ENCODE data around the gene OVOL2. TPM values are rescaled to one million over a fixed set of nuclear protein-coding genes. Genes with fewer than 3 reads are reported as not detected.

The OVOL2 gene
- not detected in 2 replicates for total RNA-seq

DNA sequence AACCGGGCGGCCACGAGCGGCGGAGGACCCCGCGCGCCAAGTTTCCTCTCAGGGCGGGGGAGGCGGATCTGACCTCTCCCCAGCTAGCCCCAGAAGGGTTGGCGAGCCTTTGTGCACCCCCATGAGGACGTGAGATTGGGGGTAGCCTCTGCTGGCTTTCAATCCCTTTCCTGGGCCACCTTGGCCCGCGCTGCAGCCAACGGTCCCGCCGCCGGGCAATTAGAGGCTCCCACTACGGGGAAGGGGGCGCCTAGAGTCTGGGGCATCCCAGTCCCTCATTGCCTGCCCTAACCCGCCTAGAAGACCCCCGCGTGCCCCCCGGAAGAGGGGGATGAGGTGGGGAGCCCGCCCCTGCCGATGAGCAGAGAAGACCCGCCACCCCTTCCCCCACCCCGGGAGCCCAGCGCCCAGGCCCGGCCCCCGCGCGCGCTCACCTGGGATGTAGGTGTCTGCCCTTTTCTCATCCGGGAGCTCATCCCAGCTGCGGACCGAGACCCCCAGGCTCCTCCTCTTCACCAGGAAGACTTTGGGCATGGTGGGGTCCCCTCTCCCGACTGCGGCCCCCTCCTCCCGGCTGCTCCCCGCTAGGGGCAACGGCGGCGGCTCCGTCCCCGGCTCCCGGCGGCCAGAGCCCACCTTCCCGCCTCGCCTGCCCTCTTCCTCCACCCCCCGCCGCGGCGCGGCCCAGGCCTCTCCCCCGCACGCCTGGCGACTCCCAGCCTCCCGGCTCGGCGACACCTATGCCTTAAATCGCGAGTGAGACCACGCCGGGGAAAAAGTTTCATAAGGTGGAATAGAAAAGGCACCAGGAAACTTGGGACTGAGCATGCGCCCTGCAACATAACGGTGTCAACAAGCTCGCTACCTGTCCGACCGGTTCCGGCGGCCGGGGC is at the start of gene OVOL2:
Gene OVOL2, minus strand, starts transcription at position 816 of the 893 bp plus-strand sequence. Its CDS starts 282 bp downstream, at position 534.

Small RNA genes lying within 50 kb of the gene (small RNA-seq; reads per million reads assigned to genes)
- not detected for gene RNU7-137P

Other genes starting within 250 kb of the OVOL2 start
- 111 and 120 TPM in 2 replicates for gene SNX5, start 89.1 kb downstream of the OVOL2 start, total RNA-seq
- gene MGME1, start 88.9 kb downstream of the OVOL2 start, total RNA-seq: 6.6 and 10.1 TPM in 2 replicates
- 14.6 and 17.8 TPM in 2 replicates for gene KAT14, start 79.9 kb upstream of the OVOL2 start, total RNA-seq
- 10.7 and 11.0 TPM in 2 replicates for gene PET117, start 79.9 kb upstream of the OVOL2 start, total RNA-seq
- 21.1 and 25.2 TPM in 2 replicates for gene ZNF133, start 230.6 kb upstream of the OVOL2 start, total RNA-seq